SK-N-SH (cell line): Measurements from ENCODE around the gene PRG3. TPM values are rescaled to one million over a fixed set of nuclear protein-coding genes. Genes with fewer than 3 reads are reported as not detected.
A peak's percentile ranks its signal among the peaks of the same experiment; 100 is the strongest.

Experiments
- CTCF ChIA-PET: fragments of 300-600, 350-600 bp; formaldehyde crosslinking; extraction: SDS; loops from one replicate; lab custom pipeline; 2021; lab: Yijun Ruan, JAX
- POLR2A ChIA-PET: fragments of 350-600 bp; sonication (Branson Sonifier 250); formaldehyde crosslinking; extraction: SDS; loops from one replicate; lab custom pipeline; 2020; ENCODE audit warnings: antibody characterized with exemption, inconsistent platforms; lab: Yijun Ruan, JAX
- DNase-seq: peaks from one replicate; pipeline ENCODE4 v3.0.0; 2012
- H2AFZ ChIP-seq: fragments of 200-600 bp; sonication (generic); 2 replicates; pipeline ENCODE4 v1.8.1; 2016; ENCODE audit warnings: antibody characterized with exemption, mild to moderate bottlenecking, low read depth
- H3F3A ChIP-seq: fragments of 200-600 bp; sonication (generic); replicated peaks from 2 replicates; pipeline ENCODE3; 2016; ENCODE audit warnings: antibody characterized with exemption, mild to moderate bottlenecking; ENCODE audit not compliant: insufficient read depth
- H3K27ac ChIP-seq, 2 experiments: fragments of 200-500 bp in 1 of 2; fragments of 200-600 bp in 1 of 2; sonication (Bioruptor generic) in 1 of 2; sonication (generic), shearing (Covaris generic) in 1 of 2; 2 replicates each; pipeline versions ENCODE4 v1.5.1 to v1.6.1; 2014 to 2016; ENCODE audit warnings: low read depth in 2 of 2, inconsistent platforms in 1 of 2, low read length in 1 of 2, mild to moderate bottlenecking in 1 of 2, mixed read lengths in 1 of 2
- H3K27me3 ChIP-seq: fragments of 200-600 bp; sonication (generic), shearing (Covaris generic); 2 replicates; pipeline ENCODE4 v1.6.1; 2016; ENCODE audit warnings: mixed run types; ENCODE audit not compliant: insufficient read depth
- H3K36me3 ChIP-seq, 2 experiments: fragments of 200-500 bp in 1 of 2; fragments of 200-600 bp in 1 of 2; sonication (Bioruptor generic) in 1 of 2; sonication (generic) in 1 of 2; replicated peaks in 1 of 2; 2 replicates each; pipeline versions ENCODE3 to v1.5.1; 2014 to 2016; ENCODE audit warnings: low read length in 1 of 2, mild to moderate bottlenecking in 1 of 2; ENCODE audit not compliant: insufficient read depth in 2 of 2, control insufficient read depth in 1 of 2
- H3K4me1 ChIP-seq, 2 experiments: fragments of 200-500 bp in 1 of 2; fragments of 200-600 bp in 1 of 2; sonication (Bioruptor generic) in 1 of 2; sonication (generic), shearing (Covaris generic) in 1 of 2; 2 replicates each; pipeline versions ENCODE4 v1.5.1 to v1.6.1; 2014 to 2016; ENCODE audit warnings: low read depth in 1 of 2, low read length in 1 of 2, mixed run types in 1 of 2; ENCODE audit not compliant: insufficient read depth in 2 of 2, control insufficient read depth in 1 of 2
- H3K4me2 ChIP-seq: fragments of 200-600 bp; sonication (generic), shearing (Covaris generic); 2 replicates; pipeline ENCODE4 v1.6.1; 2017; ENCODE audit warnings: mixed run types
- H3K4me3 ChIP-seq, 2 experiments: fragments of 200-500 bp in 1 of 2; fragments of 200-600 bp in 1 of 2; sonication (Bioruptor generic) in 1 of 2; sonication (generic), shearing (Covaris generic) in 1 of 2; 2 replicates each; pipeline versions ENCODE4 v1.5.1 to v1.8.1; 2014 to 2016; ENCODE audit warnings: low read depth in 2 of 2, inconsistent platforms in 1 of 2, low read length in 1 of 2, mild to moderate bottlenecking in 1 of 2, mixed read lengths in 1 of 2, moderate library complexity in 1 of 2
- H3K79me2 ChIP-seq: fragments of 200-600 bp; sonication (generic); 2 replicates; pipeline ENCODE4 v1.8.1; 2017; ENCODE audit warnings: mild to moderate bottlenecking; ENCODE audit not compliant: insufficient read depth
- H3K9ac ChIP-seq: fragments of 200-600 bp; sonication (generic); 2 replicates; pipeline ENCODE4 v1.6.1; 2017; ENCODE audit warnings: mixed run types
- H3K9me2 ChIP-seq: fragments of 200-600 bp; sonication (generic); 2 replicates; pipeline ENCODE4 v1.6.1; 2017; ENCODE audit warnings: mixed run types
- H3K9me3 ChIP-seq: fragments of 200-600 bp; sonication (generic); 2 replicates; pipeline ENCODE4 v1.6.1; 2017; ENCODE audit warnings: mixed run types, mild to moderate bottlenecking, moderate library complexity
- H4K20me1 ChIP-seq: fragments of 200-600 bp; sonication (generic); 2 replicates; pipeline ENCODE4 v1.6.1; 2017; ENCODE audit warnings: mild to moderate bottlenecking, mixed run types; ENCODE audit not compliant: insufficient read depth
- EZH2phosphoT487 ChIP-seq: fragments of 200-600 bp; sonication (generic); IDR thresholded peaks from 2 replicates; pipeline ENCODE4 v1.6.1; 2017; ENCODE audit warnings: low read depth, mixed run types, mild to moderate bottlenecking, antibody characterized with exemption, moderate library complexity, borderline replicate concordance
- FOSL2 ChIP-seq: IDR thresholded peaks from 2 replicates; pipeline ENCODE4 v1.4.0; 2012; ENCODE audit warnings: low read depth, mild to moderate bottlenecking, moderate library complexity, borderline replicate concordance
- FOXM1 ChIP-seq: IDR thresholded peaks from 2 replicates; pipeline ENCODE4 v1.4.0; 2012; ENCODE audit warnings: low read depth, mild to moderate bottlenecking
- GATA2 ChIP-seq: sonication (generic); formaldehyde crosslinking; IDR thresholded peaks from 2 replicates; pipeline ENCODE4 v1.5.0; 2020; ENCODE audit warnings: mild to moderate bottlenecking, missing genetic modification reagents
- JUND ChIP-seq: IDR thresholded peaks from 2 replicates; pipeline ENCODE4 v1.4.0; 2012
- MAX ChIP-seq: IDR thresholded peaks from 2 replicates; pipeline ENCODE4 v1.4.0; 2012; ENCODE audit warnings: low read depth
- MEF2A ChIP-seq: IDR thresholded peaks from 2 replicates; pipeline ENCODE4 v1.4.0; 2012; ENCODE audit warnings: low read depth, borderline replicate concordance
- NFIC ChIP-seq: IDR thresholded peaks from 2 replicates; pipeline ENCODE4 v1.4.0; 2012; ENCODE audit warnings: borderline replicate concordance
- PBX3 ChIP-seq: IDR thresholded peaks from 2 replicates; pipeline ENCODE4; 2012
- POLR2AphosphoS5 ChIP-seq: IDR thresholded peaks from 2 replicates; pipeline ENCODE4 v1.6.1; 2012; ENCODE audit warnings: low read depth, low read length
- RFX5 ChIP-seq: IDR thresholded peaks from 2 replicates; pipeline ENCODE4 v1.6.1; 2012; ENCODE audit warnings: mild to moderate bottlenecking, improper control_type of control experiment, low read length
- TAF1 ChIP-seq: IDR thresholded peaks from 2 replicates; pipeline ENCODE4 v1.6.1; 2012; ENCODE audit warnings: low read depth, mild to moderate bottlenecking, low read length, moderate library complexity, borderline replicate concordance
- TEAD4 ChIP-seq: IDR thresholded peaks from 2 replicates; pipeline ENCODE4 v1.4.0; 2012; ENCODE audit warnings: mild to moderate bottlenecking, borderline replicate concordance; ENCODE audit not compliant: insufficient read depth
- USF2 ChIP-seq: fragments of 150-350 bp; IDR thresholded peaks from 2 replicates; pipeline ENCODE4 v1.6.1; 2017; ENCODE audit warnings: antibody characterized with exemption, low read length, low read depth, borderline replicate concordance
- YY1 ChIP-seq: IDR thresholded peaks from 2 replicates; pipeline ENCODE4 v1.4.0; 2012; ENCODE audit warnings: low read depth, mild to moderate bottlenecking
- ZBTB33 ChIP-seq: IDR thresholded peaks from 2 replicates; pipeline ENCODE4 v1.4.0; 2012; ENCODE audit warnings: low read depth, borderline replicate concordance
- WGBS: methylation state at CpG from one replicate; pipeline ENCODE4 v1.1.6; 2017; ENCODE audit warnings: low lambda C conversion rate; 5-methylcytosine and 5-hydroxymethylcytosine counted together
- polyA plus RNA-seq, 3 experiments: library from polyadenylated mRNA; depleted of rRNA; stranded (reverse); fragments of >200 nt; gene quantifications; 2 replicates each; pipeline ENCODE4 v1.2.3, GENCODE V29; 2012

The PRG3 gene
- polyA plus RNA-seq, 1 of the 3 experiments (the other 2 are of a cell fraction), result not detected

- no peak for DNase-seq
- Histone ChIP-seq H3K9ac (no peak overlapping the region), H3K27me3 (no peaks in the 10 kb centered on the region; the same call in 1 of the 2 replicates), H3K36me3 (no peaks in the 10 kb centered on the region), H3K9me3 (no peaks in the 10 kb centered on the region), H3K4me3 (no peak overlapping the region), H3K4me2 (no peak overlapping the region), H4K20me1 (no peaks in the 10 kb centered on the region), H2AFZ (no peak overlapping the region), H3K79me2 (no peaks in the 10 kb centered on the region), H3K27ac (no peak overlapping the region), H3K9me2 (no peaks in the 10 kb centered on the region), H3K4me1 (peaks cover 18 to 24% of the 10 kb centered on the region in 2 experiments; a peak in 2 of 4 replicates), H3F3A (no peaks in the 10 kb centered on the region)
- TF ChIP-seq FOXM1 (no peak), EZH2phosphoT487 (no peak), TAF1 (no peak), TEAD4 (no peak), GATA2 (CRISPR knock-in tag) (no peak), NFIC (no peak), PBX3 (no peak), RFX5 (no peak), USF2 (no peak), POLR2AphosphoS5 (no peak)
- POLR2A ChIA-PET, result no interaction called here
- 62% methylated on average over 5 of the region's 5 CpGs for WGBS
- CTCF ChIA-PET, result interaction anchor here (1.2 to 1.6 kb wide), 2 partner anchors 13 to 65 kb away, joined by 3 to 4 read pairs; no protein-coding TSS in a partner anchor
These were observed 47.7 kb upstream of the PRG3 start for GRCh38 chr11:57428643-57429042.

- WGBS, result 90% methylated on average over 8 of the region's 8 CpGs
- no peaks in the 10 kb centered on the region for H4K20me1 ChIP-seq
- H3K9me2 ChIP-seq, result no peaks in the 10 kb centered on the region
- H3K36me3 ChIP-seq, result no peaks in the 10 kb centered on the region
- no peak overlapping the region; a peak in 1 of 4 replicates for H3K27ac ChIP-seq
- no peak for TF ChIP-seq MEF2A
- TF ChIP-seq RFX5, result no peak
- no peak for TF ChIP-seq TEAD4
- TF ChIP-seq FOSL2, result no peak
- no peak for TF ChIP-seq YY1
- no peak for TF ChIP-seq JUND
- no peak for TF ChIP-seq PBX3
- no peak for TF ChIP-seq TAF1
- no peak for TF ChIP-seq ZBTB33
- no peak for TF ChIP-seq MAX
- H3K9ac ChIP-seq, result no peak overlapping the region
- H3K27me3 ChIP-seq, result no peaks in the 10 kb centered on the region; the same call in 1 of the 2 replicates
- H2AFZ ChIP-seq, result no peak overlapping the region
- no peak for DNase-seq
- ChIA-PET POLR2A (no interaction called here), CTCF (interaction anchor here (0.6 to 6.3 kb wide), 3 partner anchors 30 to 1097 kb away, joined by 3 to 26 read pairs (median 4); no protein-coding TSS in a partner anchor)
- H3K4me1 ChIP-seq, result peaks cover 21 to 24% of the 10 kb centered on the region in 2 experiments; a peak in 2 of 4 replicates
- H3K79me2 ChIP-seq, result no peaks in the 10 kb centered on the region
- H3K4me2 ChIP-seq, result peak overlapping the region; percentile 43; the same call in 1 of the 2 replicates
- no peak overlapping the region for H3K4me3 ChIP-seq
- no peaks in the 10 kb centered on the region for H3K9me3 ChIP-seq
- H3F3A ChIP-seq, result no peaks in the 10 kb centered on the region
These were observed 46.8 kb upstream of the PRG3 start for GRCh38 chr11:57427727-57428082.
